VCaP (cell line): Measurements from ENCODE around the gene GRK4.

ENCODE experiments used
- H3K27ac ChIP-seq: fragments of 450-650 bp; 2 replicates; pipeline ENCODE4 v1.5.1; 2017
- CTCF ChIP-seq: fragments of 450-650 bp; conservative IDR thresholded peaks from 2 replicates; pipeline ENCODE4 v1.5.1; 2017; ENCODE audit warnings: mild to moderate bottlenecking, moderate library complexity

The GRK4 gene

GRCh38 chr4:3073158-3074077, 110.0 kb downstream of the GRK4 start:
- H3K27ac ChIP-seq: peak overlapping the region; percentile 70; the same call in 1 of the 2 replicates
- TF ChIP-seq CTCF: peak; percentile 23

GRCh38 chr4:3074078-3074845, 110.9 kb downstream of the GRK4 start, which contains the start of the genes HTT and HTT-AS:
TSS of gene HTT (plus strand) at chr4:3074681. CDS start at chr4:3074826, 145 bp downstream.
TSS of gene HTT-AS (minus strand) at chr4:3074538.
- H3K27ac ChIP-seq: peak within 1 kb of the TSS; percentile 79
- no peak for TF ChIP-seq CTCF

- H3K27ac ChIP-seq: peak overlapping the region; percentile 79
- no peak for TF ChIP-seq CTCF
Measured at GRCh38 chr4:3074846-3075651, 111.7 kb downstream of the GRK4 start.

- no peak for TF ChIP-seq CTCF
- H3K27ac ChIP-seq: peak overlapping the region; percentile 79
Measured at GRCh38 chr4:3075652-3075981, 112.2 kb downstream of the GRK4 start.

GRCh38 chr4:3077796-3078195, 114.4 kb downstream of the GRK4 start:
- no peak for TF ChIP-seq CTCF
- peak overlapping the region; percentile 16 for H3K27ac ChIP-seq

- no peak overlapping the region for H3K27ac ChIP-seq
- no peak for TF ChIP-seq CTCF
Measured at GRCh38 chr4:3079694-3080123, 116.3 kb downstream of the GRK4 start.
